NOMO-1 treated with DMSO at 0.1 percent for 48 hours (cell line): ENCODE data around the gene CFAP157.

ENCODE experiments used
- DNase-seq: peaks from one replicate; lab custom pipeline; 2025; ENCODE audit not compliant: unreplicated experiment; lab: John Stamatoyannopoulos, UW

Gene CFAP157

DNA sequence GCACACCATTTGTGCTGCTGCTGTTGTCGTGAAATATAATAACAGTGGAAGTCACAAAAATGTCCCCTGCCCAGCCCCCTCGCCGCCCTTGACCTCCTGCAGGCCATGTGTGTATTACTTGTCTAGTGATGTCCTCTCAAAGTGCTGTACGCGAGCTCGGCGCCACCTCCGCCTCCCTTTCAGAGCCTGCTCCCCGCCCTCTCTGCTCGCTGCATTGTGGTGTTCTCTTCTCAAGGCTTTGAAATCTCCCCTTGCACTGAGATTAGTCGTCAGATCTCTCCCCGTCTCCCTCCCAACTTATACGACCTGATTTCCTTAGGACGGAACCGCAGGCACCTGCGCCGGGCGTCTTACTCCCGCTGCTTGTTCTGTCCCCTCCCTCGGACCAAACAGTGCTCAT is 14.7 kb upstream of the CFAP157 start:
- DNase-seq, result no peak

DNA sequence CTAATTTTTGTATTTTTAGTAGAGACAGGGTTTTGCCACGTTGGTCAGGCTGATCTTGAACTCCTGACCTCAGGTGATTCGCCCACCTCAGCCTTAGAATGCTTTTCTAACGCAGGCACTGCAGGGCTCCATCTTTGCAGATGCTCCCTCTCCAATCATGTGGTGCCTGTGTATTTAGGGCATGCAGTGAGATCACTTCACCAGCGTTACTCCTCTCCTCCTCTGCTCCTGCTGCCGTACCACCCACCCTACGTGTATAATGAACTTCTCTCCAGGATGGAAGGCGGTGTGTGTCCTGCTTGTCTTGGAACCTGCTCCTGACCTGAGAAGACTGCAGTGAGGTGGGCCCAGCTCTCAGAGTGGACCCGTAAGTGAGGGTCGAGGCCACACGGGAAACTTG is 13.6 kb upstream of the CFAP157 start:
- no peak for DNase-seq

GRCh38 chr9:127693697-127694096 is 13.1 kb upstream of the CFAP157 start:
- DNase-seq, result no peak

GRCh38 chr9:127694890-127695720 is 11.7 kb upstream of the CFAP157 start:
- no peak for DNase-seq

DNA sequence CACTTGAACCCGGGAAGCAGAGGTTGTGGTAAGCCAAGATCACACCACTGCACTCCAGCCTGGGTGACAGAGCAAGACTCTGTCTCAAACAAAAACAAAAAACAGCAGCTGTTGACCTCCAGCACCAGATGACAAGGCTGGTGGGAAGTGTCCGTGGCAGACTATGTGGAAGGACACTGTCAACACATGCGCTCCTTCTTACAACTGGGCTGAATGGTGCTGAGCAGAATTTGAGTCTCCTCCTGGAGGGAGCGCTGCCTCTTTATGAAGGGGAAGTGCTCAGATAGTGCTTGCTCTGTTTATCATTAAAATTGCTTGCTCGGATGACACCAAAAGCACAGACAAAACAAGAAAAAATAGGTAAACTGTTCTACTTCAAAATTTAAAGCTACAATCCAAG is 9.2 kb upstream of the CFAP157 start:
- no peak for DNase-seq

GRCh38 chr9:127698386-127698785 is 8.4 kb upstream of the CFAP157 start:
- DNase-seq, result no peak

GRCh38 chr9:127698985-127699670 is 7.7 kb upstream of the CFAP157 start:
- DNase-seq, result peak; percentile 84

- no peak for DNase-seq
Measured at GRCh38 chr9:127700140-127700539, 6.6 kb upstream of the CFAP157 start.

DNA sequence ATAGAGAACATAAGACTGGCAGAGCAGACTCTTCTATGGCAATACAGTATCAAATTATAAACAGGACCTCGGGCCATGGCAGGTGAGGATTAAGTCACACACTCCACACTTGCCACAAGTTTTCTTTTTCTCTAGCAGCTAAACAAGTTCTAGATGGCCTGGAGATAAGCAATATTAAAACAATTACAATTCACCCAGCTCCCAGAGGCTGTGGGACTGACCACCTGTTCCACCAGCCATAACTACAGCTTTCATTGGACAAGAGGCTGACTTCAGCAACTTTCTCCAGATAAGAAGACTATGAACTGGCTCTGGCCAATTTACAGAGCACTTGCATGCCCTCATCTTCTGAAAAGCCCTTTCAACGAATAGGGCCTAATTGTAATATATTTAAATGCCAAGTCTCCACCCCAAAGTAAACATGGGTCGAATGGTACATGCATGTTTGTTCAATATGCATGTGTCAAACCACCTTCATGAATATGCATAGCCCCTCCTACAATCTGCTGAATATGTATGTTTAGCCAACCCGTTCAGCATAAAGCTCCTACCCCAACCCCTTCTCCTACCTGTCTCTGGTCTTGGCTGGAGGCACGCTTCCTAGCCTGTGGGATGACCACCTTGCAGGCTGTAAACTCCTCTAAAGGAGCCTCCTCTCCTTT is 6.1 kb upstream of the CFAP157 start:
- no peak for DNase-seq

DNA sequence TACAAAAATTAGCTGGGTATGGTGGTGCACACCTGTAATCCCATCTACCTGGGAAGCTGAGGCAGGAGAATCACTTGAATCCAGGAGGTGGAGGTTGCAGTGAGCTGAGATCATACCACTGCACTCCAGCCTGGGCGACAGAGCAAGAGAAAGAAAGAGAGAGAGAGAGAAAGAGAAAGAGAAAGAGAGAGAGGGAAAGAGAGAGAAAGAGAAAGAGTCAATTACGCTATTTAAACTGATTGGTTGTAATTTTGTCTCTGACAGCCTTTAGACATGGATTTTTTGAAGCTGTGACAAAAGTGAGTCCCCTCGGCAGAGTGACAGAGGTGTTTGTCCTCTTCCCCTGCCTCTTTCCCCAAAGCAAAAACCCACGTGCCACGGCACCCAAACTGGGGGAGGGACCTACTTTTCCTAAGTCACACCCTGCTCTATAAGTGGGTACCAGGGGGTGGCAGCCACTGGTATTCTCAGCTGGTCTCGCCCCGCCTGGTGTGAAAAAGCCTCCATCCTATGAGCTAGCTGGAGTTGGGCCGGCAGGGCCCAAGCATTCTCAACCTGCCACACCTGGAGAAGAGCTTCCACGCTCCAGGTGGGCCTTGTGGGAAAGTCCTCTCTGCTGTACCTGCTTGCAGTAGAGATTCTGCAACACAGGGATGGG is 3.4 kb upstream of the CFAP157 start:
- no peak for DNase-seq

- DNase-seq, result no peak
Measured at GRCh38 chr9:127705577-127706379, 1.0 kb upstream of the CFAP157 start.

DNA sequence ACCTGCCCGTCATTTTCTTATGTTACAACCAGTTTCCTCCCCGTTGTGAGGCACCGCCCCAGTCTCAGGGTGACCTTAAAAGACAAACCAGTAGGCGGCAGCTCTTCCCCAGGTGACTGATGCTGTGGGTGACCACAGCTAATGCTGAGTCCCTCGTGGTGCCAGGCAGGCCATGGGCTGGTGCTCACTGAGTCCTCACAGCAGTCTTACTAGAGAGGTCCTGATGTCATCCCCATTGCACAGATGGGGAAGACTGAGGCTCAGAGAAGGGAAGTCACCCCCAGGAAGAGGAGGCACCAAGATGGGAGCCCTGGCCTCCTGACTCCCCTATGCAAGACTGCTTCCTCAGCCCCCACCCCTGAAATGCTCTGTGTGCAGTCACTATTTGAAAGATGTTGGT is 978 bp downstream of the CFAP157 start:
- DNase-seq, result no peak

DNA sequence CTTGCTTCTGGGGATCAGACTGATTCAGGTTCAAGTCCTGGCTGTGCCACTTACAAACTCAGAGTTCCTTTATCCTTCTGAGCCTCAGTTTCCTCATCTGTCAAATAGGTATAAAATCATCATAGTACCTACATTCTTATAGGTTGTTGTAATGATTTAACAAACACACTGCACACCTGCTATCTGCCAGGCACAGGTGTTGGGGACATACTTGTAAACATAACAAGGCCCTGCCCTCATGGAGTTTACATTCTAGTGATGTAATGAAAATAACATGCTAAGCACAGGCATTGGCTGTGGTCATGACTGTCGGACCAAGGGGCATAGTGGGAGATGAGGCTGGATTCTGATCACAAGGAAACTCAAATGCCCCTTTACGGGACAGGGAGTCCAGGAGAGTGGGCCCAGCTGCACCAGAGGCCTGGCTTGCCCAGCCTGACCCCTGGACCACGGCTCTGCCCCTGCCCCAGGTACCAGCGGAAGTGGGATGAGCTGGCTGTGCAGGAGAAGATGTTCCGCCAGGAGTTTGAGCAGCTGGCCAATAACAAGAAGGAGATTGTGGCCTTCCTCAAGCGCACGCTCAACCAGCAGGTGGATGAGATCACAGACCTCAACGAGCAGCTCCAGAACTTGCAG is 2.3 kb downstream of the CFAP157 start:
- DNase-seq, result no peak

GRCh38 chr9:127710204-127710783 is 3.5 kb downstream of the CFAP157 start:
- no peak for DNase-seq

GRCh38 chr9:127711226-127711701 is 4.5 kb downstream of the CFAP157 start:
- DNase-seq, result peak; percentile 29

DNA sequence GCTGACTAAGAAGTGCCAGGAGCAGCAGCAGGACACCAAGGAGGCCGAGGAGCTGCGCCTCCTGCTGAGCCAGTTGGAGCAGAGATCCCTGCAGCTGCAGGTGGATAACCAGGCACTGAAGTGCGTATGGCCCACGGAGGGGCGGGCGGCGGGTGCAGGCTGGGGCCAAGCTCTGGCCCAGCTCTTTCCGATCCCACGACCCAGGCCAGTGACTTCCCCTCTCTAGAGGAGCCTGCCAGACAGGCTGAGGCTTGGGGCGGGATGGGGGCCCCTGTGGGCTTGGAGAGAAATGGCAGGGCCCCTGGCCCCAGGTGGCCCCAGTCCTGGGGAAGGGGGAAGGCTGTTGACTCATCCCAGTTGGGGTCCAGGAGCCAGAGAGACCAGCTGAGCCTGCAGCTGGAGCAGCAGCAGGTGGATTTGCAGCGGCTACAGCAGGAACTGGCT is 5.1 kb downstream of the CFAP157 start:
- no peak for DNase-seq

GRCh38 chr9:127712371-127712770 is 5.6 kb downstream of the CFAP157 start:
- no peak for DNase-seq

- no peak for DNase-seq
Measured at GRCh38 chr9:127712867-127713266, 6.1 kb downstream of the CFAP157 start.

DNA sequence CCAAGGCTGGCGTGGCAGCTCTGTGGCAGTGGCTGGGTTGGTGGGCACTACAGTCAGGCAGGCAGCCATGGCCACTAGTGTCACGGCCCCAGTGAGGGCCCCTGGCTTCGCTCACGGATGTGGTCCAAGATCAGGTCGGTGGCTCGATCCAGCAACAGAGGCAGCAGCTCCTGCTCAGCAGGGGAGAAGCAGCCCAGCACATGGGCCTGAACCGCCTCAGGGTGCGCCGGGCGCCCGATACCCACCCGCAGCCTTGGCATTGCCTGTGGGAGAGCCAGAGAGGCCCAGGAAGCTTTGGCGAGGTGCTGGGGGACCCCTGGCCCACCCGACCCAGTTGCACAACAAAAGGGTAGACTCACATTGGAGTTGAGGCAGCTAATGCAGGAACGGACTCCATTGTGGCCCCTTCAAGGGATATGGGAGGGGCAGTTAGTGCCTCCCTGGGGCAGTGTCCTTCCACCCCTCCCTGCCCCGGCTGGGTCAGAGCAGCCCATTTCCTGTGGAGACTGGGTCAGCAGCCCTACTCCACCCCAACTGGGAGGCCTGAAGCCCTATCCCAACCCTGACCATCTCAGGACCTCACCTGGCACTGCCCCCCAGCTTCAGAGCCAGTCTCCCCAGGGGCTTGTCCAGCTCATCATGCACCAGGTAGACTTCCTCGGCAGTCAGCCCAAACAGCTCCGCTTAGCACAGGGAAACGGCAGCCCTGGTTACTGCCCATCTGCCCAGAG is 7.4 kb downstream of the CFAP157 start:
- no peak for DNase-seq
